ENCODE measurements around the gene SPEG.
A peak's percentile ranks its signal among the peaks of the same experiment; 100 is the strongest.

GRCh38 chr2:219430633-219431615, 3.7 kb upstream of the SPEG start:
- TF ChIP-seq RFX5 (IDR thresholded peaks at IDR 0.05): no peak
- peak; percentile 49 for TF ChIP-seq CTCF (IDR thresholded peaks at IDR 0.05)
- TF ChIP-seq HOXB5 (CRISPR knock-in tag; IDR thresholded peaks at IDR 0.05): no peak

Data from A549 (cell line).